ENCODE data around the gene ANP32A.

- TF ChIP-seq POLR2A (IDR thresholded peaks at IDR 0.05; ENCODE audit: low read depth, low read length), result no peak
- TF ChIP-seq POLR2AphosphoS5 (IDR thresholded peaks at IDR 0.05; ENCODE audit: low read depth, low read length), result no peak
- TF ChIP-seq TAF1 (IDR thresholded peaks at IDR 0.05; ENCODE audit: borderline replicate concordance, low read depth, low read length), result no peak
Measured at GRCh38 chr15:68729789-68730411, 90.8 kb downstream of the ANP32A start.
